CD4-positive, alpha-beta T cell treated with Interleukin-17A for 4 hours (primary cell): ENCODE measurements around the gene XYLT2.

Experiments
- DNase-seq: peaks from one replicate; pipeline ENCODE4 v3.0.0-alpha.2; 2020; ENCODE audit warnings: mixed read lengths

The XYLT2 gene

GRCh38 chr17:50352072-50352692 is 6.3 kb downstream of the XYLT2 start:
- no peak for DNase-seq

GRCh38 chr17:50352693-50353599 is 7.0 kb downstream of the XYLT2 start:
- no peak for DNase-seq

GRCh38 chr17:50353600-50354195 is 7.8 kb downstream of the XYLT2 start:
- no peak for DNase-seq

- no peak for DNase-seq
Observed at GRCh38 chr17:50354198-50354597, 8.3 kb downstream of the XYLT2 start.

- no peak for DNase-seq
Observed at GRCh38 chr17:50354776-50355175, 8.8 kb downstream of the XYLT2 start.

GRCh38 chr17:50355336-50355700 is 9.4 kb downstream of the XYLT2 start:
- DNase-seq: no peak

GRCh38 chr17:50355701-50356341 is 9.9 kb downstream of the XYLT2 start:
- no peak for DNase-seq

- no peak for DNase-seq
Observed at GRCh38 chr17:50356418-50356817, 10.5 kb downstream of the XYLT2 start.

GRCh38 chr17:50356892-50357510 is 11.1 kb downstream of the XYLT2 start:
- no peak for DNase-seq

GRCh38 chr17:50358177-50358576 is 12.3 kb downstream of the XYLT2 start:
- no peak for DNase-seq

GRCh38 chr17:50359005-50359699 is 13.2 kb downstream of the XYLT2 start:
- DNase-seq: no peak

GRCh38 chr17:50359998-50360461 is 14.1 kb downstream of the XYLT2 start:
- no peak for DNase-seq

GRCh38 chr17:50360486-50361115 is 14.7 kb downstream of the XYLT2 start:
- DNase-seq: no peak

GRCh38 chr17:50361561-50362480 is 15.9 kb downstream of the XYLT2 start:
- DNase-seq: peak; percentile 70

- no peak for DNase-seq
Observed at GRCh38 chr17:50362661-50363060, 16.7 kb downstream of the XYLT2 start.

GRCh38 chr17:50363217-50364060 is 17.5 kb downstream of the XYLT2 start:
- DNase-seq: no peak

- DNase-seq: no peak
Observed at GRCh38 chr17:50364061-50364458, 18.1 kb downstream of the XYLT2 start.

GRCh38 chr17:50364715-50365114 is 18.8 kb downstream of the XYLT2 start:
- DNase-seq: no peak

- no peak for DNase-seq
Observed at GRCh38 chr17:50365165-50365564, 19.2 kb downstream of the XYLT2 start.
